Measurements from ENCODE around the gene ABL1. TPM values are rescaled to one million over a fixed set of nuclear protein-coding genes. Genes with fewer than 3 reads are reported as not detected.

ABL1 gene
- polyA plus RNA-seq, 3 donors = 73.5 to 86.1 (median 79.0) TPM

- no peak for DNase-seq (ENCODE audit: extremely low read depth in 1 of 11, low read depth in 9 of 11, low spot score in 4 of 11)
Observed at GRCh38 chr9:130894546-130894945, 59.5 kb downstream of the ABL1 start.

- no peak for DNase-seq (ENCODE audit: extremely low read depth in 1 of 11, low read depth in 9 of 11, low spot score in 4 of 11)
Observed at GRCh38 chr9:130895038-130895437, 60.0 kb downstream of the ABL1 start.

- DNase-seq (ENCODE audit: extremely low read depth in 1 of 11, low read depth in 9 of 11, low spot score in 4 of 11) = no peak
Observed at GRCh38 chr9:130895481-130896232, 60.6 kb downstream of the ABL1 start.

GRCh38 chr9:130896233-130897014, 61.4 kb downstream of the ABL1 start, which contains the start of gene QRFP:
Gene QRFP, minus strand, starts transcription at chr9:130896812. Its CDS starts 2,974 bp downstream, at chr9:130893838.
- DNase-seq (ENCODE audit: extremely low read depth in 1 of 11, low read depth in 9 of 11, low spot score in 4 of 11) = no peak

GRCh38 chr9:130897105-130897751, 62.2 kb downstream of the ABL1 start:
- no peak for DNase-seq (ENCODE audit: extremely low read depth in 1 of 11, low read depth in 9 of 11, low spot score in 4 of 11)

GRCh38 chr9:130897848-130898551, 62.9 kb downstream of the ABL1 start:
- DNase-seq (ENCODE audit: extremely low read depth in 1 of 11, low read depth in 9 of 11, low spot score in 4 of 11) = no peak

GRCh38 chr9:130898552-130898852, 63.4 kb downstream of the ABL1 start:
- no peak for DNase-seq (ENCODE audit: extremely low read depth in 1 of 11, low read depth in 9 of 11, low spot score in 4 of 11)

- DNase-seq (ENCODE audit: extremely low read depth in 1 of 11, low read depth in 9 of 11, low spot score in 4 of 11) = no peak
Observed at GRCh38 chr9:130899051-130899748, 64.1 kb downstream of the ABL1 start.

- no peak for DNase-seq (ENCODE audit: extremely low read depth in 1 of 11, low read depth in 9 of 11, low spot score in 4 of 11)
Observed at GRCh38 chr9:130900701-130901497, 65.8 kb downstream of the ABL1 start.

- DNase-seq (ENCODE audit: extremely low read depth in 1 of 11, low read depth in 9 of 11, low spot score in 4 of 11) = no peak
Observed at GRCh38 chr9:130901498-130902203, 66.6 kb downstream of the ABL1 start.

- no peak for DNase-seq (ENCODE audit: extremely low read depth in 1 of 11, low read depth in 9 of 11, low spot score in 4 of 11)
Observed at GRCh38 chr9:130902204-130903185, 67.4 kb downstream of the ABL1 start.

GRCh38 chr9:130903194-130904069, 68.4 kb downstream of the ABL1 start:
- no peak for DNase-seq (ENCODE audit: extremely low read depth in 1 of 11, low read depth in 9 of 11, low spot score in 4 of 11)

- no peak for DNase-seq (ENCODE audit: extremely low read depth in 1 of 11, low read depth in 9 of 11, low spot score in 4 of 11)
Observed at GRCh38 chr9:130904070-130905044, 69.3 kb downstream of the ABL1 start.

GRCh38 chr9:130905125-130905901, 70.3 kb downstream of the ABL1 start:
- no peak for DNase-seq (ENCODE audit: extremely low read depth in 1 of 11, low read depth in 9 of 11, low spot score in 4 of 11)
